Measurements from ENCODE around the gene SYNPO2. TPM values are rescaled to one million over a fixed set of nuclear protein-coding genes. Genes with fewer than 3 reads are reported as not detected.
A peak's percentile ranks its signal among the peaks of the same experiment; 100 is the strongest.

SYNPO2 gene
- total RNA-seq, 4 donors from 2014 or later: 1,547 to 3,168 (median 2,047) TPM

DNA sequence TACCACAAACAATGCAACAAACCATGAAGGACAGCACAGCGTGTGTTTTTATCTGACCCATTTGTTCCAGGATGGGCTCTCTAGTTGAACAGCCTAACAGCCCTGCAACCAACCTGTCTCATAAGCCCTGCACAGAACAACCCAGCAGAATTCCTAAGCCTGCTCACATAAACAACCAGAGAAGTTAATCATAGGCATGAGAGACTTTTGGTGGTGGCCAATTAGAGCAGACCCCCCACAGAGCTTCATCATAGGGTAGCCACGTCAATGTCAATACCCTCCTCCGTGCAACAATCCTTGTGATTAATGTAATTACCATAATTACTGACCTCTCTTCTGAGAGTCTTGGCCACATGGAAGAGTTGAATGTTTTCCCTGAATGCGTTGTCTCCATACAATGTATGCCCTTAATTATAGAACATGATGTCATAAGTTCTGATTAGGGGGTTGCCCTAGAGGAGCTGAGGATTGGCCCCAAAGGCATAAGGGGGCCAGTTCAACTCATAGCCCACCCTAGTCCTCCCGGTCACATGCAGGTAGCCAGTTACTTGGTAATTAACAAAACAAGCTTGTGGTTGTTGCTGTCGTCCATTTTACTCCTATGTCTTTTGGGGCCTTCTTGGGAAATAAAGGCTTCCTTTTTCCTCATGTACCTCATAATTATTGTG, 92.7 kb downstream of the SYNPO2 start:
- no peaks in the 10 kb centered on the region for H3K36me3 ChIP-seq
- 20 to 39% methylated on average over 3 to 6 of the region's 6 CpGs for WGBS, 2 donors (ENCODE audit: low coverage in 1 of 2)
- H3K4me3 ChIP-seq: peak overlapping the region; percentile 15 to 30
- no peaks in the 10 kb centered on the region for H3K9me3 ChIP-seq
- peaks cover 8 to 96% (median 33%) of the 10 kb centered on the region in 3 donors for H3K4me1 ChIP-seq
- H3K27ac ChIP-seq: peak overlapping the region; percentile 87 to 96 (median 94)
- peak; percentile 29 for ATAC-seq
- no peaks in the 10 kb centered on the region for H3K27me3 ChIP-seq
- TF ChIP-seq EP300 (IDR thresholded peaks at IDR 0.05) (no peak), POLR2AphosphoS5 (IDR thresholded peaks at IDR 0.05) (peak; percentile 3), CTCF (IDR thresholded peaks at IDR 0.05) (no peak)

GRCh38 chr4:118981839-118982381, 93.3 kb downstream of the SYNPO2 start:
- Histone ChIP-seq H3K4me3 (peak overlapping the region; percentile 15 to 30), H3K27ac (peak overlapping the region; percentile 87 to 96 (median 94))
- peak; percentile 79 for ATAC-seq

GRCh38 chr4:118983293-118983692, 94.6 kb downstream of the SYNPO2 start:
- 73 to 81% methylated on average over 2 of the region's 2 CpGs for WGBS, 2 donors (ENCODE audit: low coverage in 1 of 2)
- no peak for ATAC-seq
- H3K4me1 ChIP-seq: peaks cover 14 to 100% (median 50%) of the 10 kb centered on the region in 3 donors
- peak overlapping the region; percentile 87 to 96 (median 94) for H3K27ac ChIP-seq
- no peaks in the 10 kb centered on the region for H3K9me3 ChIP-seq
- H3K4me3 ChIP-seq: no peak overlapping the region
- H3K27me3 ChIP-seq: no peaks in the 10 kb centered on the region
- H3K36me3 ChIP-seq: no peaks in the 10 kb centered on the region
- no peak for TF ChIP-seq POLR2AphosphoS5 (IDR thresholded peaks at IDR 0.05)
- no peak for TF ChIP-seq POLR2A (IDR thresholded peaks at IDR 0.05)
- TF ChIP-seq EP300 (IDR thresholded peaks at IDR 0.05): no peak
- no peak for TF ChIP-seq CTCF (IDR thresholded peaks at IDR 0.05)

More at GRCh38 chr4:118981839-118982381, 93.3 kb downstream of the SYNPO2 start:
- 24 to 26% methylated on average over 7 of the region's 7 CpGs for WGBS, 2 donors (ENCODE audit: low coverage in 1 of 2)
- Histone ChIP-seq H3K36me3 (no peaks in the 10 kb centered on the region), H3K27me3 (no peaks in the 10 kb centered on the region), H3K4me1 (peaks cover 8 to 98% (median 39%) of the 10 kb centered on the region in 3 donors), H3K9me3 (no peaks in the 10 kb centered on the region)
- no peak for TF ChIP-seq EP300 (IDR thresholded peaks at IDR 0.05)
- TF ChIP-seq CTCF (IDR thresholded peaks at IDR 0.05): peak; percentile 69 to 92 (median 84)
- no peak for TF ChIP-seq POLR2A (IDR thresholded peaks at IDR 0.05)
- TF ChIP-seq POLR2AphosphoS5 (IDR thresholded peaks at IDR 0.05): peak; percentile 53

- no peak for ATAC-seq
- Histone ChIP-seq H3K27me3 (no peaks in the 10 kb centered on the region), H3K4me1 (peaks cover 20 to 100% (median 55%) of the 10 kb centered on the region in 3 donors), H3K9me3 (no peaks in the 10 kb centered on the region), H3K36me3 (no peaks in the 10 kb centered on the region), H3K4me3 (no peak overlapping the region), H3K27ac (peak overlapping the region; percentile 87 to 96 (median 94))
- TF ChIP-seq EP300 (IDR thresholded peaks at IDR 0.05) (no peak), POLR2AphosphoS5 (IDR thresholded peaks at IDR 0.05) (no peak), CTCF (IDR thresholded peaks at IDR 0.05) (no peak)
- WGBS, 2 donors (ENCODE audit: low coverage in 1 of 2): 38 to 64% methylated on average over 1 of the region's 1 CpG
These were observed 95.2 kb downstream of the SYNPO2 start for GRCh38 chr4:118983831-118984230.
